Urothelium cell line (cell line): ENCODE measurements around the gene SYTL3.

Experiments used
- DNase-seq: peaks from one replicate; pipeline ENCODE4 v3.0.0; 2011; ENCODE audit warnings: low spot score, mixed read lengths
- FAIRE-seq: peaks from 2 replicates; lab custom pipeline; 2011; peaks lifted over from hg19 to GRCh38; lab: Jason Lieb, UNC

Gene SYTL3

DNA sequence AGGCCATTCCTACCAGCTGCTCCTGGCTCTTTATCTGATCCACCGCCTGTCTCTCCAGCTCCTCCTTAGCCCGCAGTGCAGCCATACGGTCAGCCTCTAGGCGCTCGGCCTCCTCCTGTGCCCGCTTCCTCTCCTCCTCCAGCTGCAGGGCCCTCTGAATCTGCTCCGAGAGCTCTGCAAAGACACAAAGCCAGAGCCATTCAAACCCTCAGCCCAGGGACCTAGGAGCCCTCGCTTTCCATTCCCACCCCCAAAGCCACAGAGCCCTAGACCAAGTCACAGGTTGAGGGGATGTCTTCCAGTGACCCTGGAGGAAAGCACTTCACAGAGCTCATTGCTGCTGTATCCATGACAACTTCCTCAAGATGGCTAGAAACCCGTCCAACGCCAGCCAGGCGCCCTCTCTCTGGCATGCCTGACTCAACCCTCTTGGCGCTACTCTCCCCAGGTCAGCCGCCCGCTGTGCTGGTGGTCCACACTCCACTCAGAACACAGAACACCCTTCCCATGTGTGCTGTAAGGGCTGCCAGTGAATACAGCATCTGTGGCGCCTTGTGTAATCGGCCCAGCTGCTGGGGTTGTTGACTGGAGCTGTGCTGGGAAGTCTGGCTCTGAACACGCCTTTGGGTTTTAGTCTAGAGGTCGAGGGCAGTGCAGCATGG, 120.0 kb downstream of the SYTL3 start:
- FAIRE-seq = no peak
- no peak for DNase-seq

DNA sequence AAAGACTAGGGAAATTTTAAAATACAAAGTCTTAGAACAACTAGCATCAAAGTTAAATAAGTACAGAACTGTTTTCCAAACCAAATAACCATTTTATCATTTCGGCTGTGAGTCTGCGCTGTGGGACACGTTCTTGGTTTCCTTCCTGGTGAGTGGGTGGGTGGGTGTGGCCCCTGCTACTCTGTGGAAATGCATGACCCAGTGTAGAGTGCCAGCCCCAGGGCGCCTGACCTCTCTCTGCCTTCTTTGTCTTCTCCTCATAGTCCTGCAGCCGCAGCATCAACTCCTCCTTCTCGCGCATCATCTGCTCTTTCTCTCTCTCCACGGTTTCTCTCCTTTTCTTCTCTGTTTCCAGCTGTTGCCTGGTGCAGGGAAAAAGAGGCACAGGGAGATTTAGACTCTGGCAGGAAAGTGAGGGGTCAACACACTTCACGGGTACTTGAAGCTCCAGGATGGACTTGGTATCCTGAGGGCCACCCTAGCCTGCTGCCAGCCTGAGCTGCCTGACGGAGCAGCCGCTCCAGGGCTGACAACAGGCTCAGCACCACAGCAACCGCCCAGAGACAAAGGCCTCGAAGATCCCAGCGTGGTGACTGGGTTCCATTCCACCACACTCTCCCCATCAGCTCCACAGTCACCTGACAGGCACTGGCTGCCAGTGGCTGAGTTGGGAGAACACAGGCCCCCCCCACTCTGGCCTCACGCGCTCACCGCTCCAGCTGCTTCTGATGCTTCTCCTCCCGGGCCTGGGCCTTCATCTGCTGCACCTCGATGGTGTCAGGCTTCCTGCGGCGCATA, 120.9 kb downstream of the SYTL3 start:
- FAIRE-seq (no peak), DNase-seq (no peak)

GRCh38 chr6:158771399-158772152, 121.7 kb downstream of the SYTL3 start:
- FAIRE-seq = no peak

DNA sequence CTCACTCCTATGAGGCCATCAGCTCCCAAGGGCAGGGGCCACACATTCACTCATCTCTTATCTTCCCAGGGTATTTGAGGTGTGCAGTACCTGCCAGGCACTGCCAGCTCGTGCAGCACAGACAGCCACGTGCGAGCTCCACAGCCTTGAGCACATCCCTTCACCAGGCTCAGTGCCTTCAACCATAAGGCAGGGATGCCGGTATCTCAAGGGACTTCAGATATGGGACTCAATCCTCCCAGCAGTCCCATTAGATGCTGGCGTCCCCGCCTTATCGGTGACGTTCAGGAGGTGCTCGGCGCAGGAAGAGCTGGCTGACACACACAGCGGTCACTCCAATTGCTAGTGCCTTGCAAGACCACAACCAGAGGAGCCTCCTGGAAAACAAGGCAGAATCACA, 122.3 kb downstream of the SYTL3 start:
- DNase-seq (no peak), FAIRE-seq (no peak)

More at GRCh38 chr6:158771399-158772152, 121.7 kb downstream of the SYTL3 start:
- no peak for DNase-seq

GRCh38 chr6:158772851-158773371, 123.1 kb downstream of the SYTL3 start:
- FAIRE-seq (no peak), DNase-seq (no peak)

DNA sequence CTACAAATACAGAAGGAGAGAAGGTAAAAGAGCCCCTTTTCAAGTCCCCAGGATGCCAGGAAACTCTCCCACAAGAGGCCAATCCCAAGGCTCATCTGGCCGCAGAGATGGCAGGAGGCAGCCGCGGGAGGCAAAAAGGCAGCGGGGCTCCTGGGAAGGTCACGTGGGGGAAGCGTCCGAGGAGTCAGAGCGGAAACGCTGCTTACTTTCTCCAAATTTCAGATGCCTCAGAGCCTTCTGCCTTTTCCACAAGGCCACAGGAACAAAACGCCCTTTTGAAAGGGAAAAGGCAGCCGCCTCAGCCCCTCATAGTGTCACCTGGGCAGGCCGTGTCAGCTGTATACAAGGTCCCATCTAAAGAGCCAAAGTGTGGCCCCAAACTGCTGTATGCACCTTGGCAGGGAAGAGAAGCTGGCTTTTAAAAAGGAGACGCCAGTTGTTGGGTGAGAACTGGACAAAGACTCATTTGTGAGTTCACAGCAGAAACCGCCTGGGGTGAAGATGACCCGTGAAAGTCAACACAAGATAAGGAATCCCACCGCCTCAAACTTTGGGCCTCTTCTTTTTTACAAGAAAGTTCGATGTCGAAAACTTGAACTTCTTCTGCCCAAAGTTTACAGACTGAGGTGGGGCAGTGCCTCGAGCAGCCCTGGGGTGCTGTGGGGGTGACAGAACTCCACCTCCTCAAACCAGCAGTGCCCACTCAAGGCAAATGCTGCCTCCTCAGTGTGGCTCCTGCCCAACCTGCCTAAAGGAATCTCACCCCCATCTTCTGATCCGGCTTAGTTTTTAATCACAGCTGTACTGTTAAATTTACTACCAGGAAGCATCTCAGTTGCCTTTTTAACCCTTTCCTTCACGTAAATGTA, 124.0 kb downstream of the SYTL3 start:
- DNase-seq (no peak), FAIRE-seq (no peak)

DNA sequence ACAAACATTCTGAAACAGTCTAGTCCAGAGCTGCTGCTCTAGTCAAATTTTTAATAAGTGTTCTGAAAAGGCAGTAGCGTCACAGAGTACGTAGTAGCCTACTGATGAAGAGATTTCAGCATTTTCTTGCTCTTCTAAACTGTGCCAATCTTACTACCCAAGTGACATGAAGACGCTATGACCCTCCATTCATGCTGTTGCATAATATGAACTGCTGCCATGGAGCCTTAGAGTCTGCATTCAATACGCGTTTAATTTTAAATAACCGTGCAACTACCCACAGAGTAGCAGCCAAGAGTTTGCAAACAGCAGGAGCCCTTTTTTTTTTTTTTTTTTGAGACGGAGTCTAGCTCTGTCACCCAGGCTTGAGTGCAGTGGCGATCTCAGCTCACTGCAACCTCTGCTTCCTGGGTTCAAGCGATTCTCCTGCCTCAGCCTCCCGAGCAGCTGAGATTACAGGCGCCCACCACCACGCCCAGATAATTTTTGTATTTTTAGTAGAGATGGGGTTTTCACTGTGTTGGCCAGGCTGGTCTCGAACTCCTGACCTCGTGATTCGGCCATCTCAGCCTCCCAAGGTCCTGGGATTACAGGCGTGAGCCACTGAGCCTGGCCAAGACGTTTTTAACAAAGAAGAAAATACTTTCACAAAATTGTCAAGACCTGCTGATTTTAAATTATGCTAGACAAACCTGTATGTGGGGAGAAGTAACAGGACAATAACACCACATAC, 125.0 kb downstream of the SYTL3 start:
- DNase-seq (no peak), FAIRE-seq (no peak)

- no peak for DNase-seq
These were observed 126.0 kb downstream of the SYTL3 start for GRCh38 chr6:158775832-158776231.

GRCh38 chr6:158776737-158777136, 126.9 kb downstream of the SYTL3 start:
- DNase-seq (no peak), FAIRE-seq (no peak)

More at GRCh38 chr6:158775832-158776231, 126.0 kb downstream of the SYTL3 start:
- no peak for FAIRE-seq

- DNase-seq (no peak), FAIRE-seq (no peak)
These were observed 127.7 kb downstream of the SYTL3 start for GRCh38 chr6:158777510-158777909.

DNA sequence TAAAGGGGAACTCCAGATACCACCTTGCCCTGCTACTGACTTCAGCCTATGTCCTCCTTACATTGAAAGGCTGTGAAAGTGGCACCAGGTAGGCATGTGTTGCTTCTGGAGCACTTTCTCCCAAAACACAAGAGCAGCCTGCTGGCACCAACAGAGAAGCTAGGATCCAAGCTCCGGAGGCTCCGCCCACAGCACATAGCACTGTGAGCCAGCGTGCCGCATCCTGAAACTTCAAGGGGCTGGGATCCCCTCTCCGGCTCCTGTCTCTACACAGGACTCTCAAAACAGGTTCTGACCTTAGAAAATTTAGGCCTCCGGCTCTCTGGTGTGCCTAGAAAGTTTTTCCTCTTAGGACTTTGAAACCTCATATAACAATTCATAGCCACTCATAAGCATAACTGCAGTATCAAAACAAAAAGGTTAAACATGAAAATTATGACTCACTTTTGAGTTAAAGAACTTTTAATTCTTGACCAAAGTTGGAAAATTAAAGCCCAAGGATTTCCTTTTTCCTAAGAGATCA, 128.2 kb downstream of the SYTL3 start:
- no peak for DNase-seq
- FAIRE-seq = no peak

DNA sequence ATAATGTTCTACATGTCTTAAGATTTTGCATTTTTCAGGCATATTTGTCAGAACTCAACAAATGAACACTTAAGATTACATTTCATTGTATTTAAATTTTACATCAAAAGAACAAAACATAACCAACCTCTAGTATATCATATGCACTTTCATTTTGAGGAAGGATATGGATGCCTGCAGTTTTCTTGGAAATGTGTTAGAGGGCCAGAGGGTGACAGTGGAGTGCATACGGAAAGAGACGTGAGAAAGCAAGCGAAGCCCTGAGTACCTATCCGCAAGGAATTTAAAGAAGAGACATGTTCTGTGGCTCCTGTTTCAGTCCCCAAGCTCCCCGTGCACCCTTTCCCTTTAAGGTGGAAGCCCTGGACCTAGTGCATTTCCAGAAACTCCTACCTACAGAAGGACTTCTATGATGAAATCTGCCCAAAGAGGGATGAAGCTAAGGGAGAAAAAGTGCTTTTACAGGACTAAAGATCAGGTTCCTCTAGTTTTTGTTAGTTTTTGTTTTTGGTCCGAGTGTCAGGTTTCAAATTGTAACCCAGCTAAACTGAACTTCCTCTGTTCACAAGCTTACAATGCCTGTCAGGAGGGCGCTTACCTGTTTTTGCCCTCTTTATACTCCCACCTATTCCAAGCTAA, 130.5 kb downstream of the SYTL3 start:
- no peak for FAIRE-seq
- DNase-seq = no peak

DNA sequence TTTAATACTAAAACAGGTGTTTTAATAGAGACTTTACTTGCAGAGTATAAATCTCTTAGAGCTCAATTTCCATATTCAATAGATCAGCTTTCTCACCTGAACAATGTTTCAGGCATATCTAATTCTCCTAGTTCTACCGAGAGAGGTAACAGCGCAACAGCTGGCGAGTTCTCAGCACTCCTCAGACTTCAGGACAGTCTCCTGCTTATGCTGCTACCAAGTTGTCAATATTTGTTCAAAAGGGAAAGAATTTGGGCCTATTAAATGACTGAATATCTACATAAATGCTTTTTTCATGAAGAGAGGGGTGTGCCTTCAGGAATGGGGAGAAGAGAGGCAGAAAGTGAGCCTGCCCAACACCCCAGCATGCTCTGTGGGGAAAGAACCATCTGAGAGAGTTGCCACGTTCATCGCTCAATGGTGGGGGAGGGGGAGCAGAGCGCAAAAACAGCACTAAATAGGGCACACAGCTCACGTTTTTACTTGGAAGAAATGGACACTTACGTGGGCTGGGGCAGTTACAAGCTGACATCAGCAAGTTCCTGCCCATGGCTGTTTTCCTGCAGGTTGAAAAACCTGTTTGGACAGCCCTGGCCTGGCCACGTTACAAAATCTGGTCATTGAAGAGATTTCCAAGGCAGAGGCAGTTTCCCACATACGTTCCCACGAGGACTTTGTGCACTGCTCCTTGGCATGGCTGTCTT, 131.3 kb downstream of the SYTL3 start:
- no peak for FAIRE-seq
- DNase-seq = no peak

GRCh38 chr6:158781692-158782373, 132.0 kb downstream of the SYTL3 start:
- no peak for DNase-seq
- FAIRE-seq = no peak

DNA sequence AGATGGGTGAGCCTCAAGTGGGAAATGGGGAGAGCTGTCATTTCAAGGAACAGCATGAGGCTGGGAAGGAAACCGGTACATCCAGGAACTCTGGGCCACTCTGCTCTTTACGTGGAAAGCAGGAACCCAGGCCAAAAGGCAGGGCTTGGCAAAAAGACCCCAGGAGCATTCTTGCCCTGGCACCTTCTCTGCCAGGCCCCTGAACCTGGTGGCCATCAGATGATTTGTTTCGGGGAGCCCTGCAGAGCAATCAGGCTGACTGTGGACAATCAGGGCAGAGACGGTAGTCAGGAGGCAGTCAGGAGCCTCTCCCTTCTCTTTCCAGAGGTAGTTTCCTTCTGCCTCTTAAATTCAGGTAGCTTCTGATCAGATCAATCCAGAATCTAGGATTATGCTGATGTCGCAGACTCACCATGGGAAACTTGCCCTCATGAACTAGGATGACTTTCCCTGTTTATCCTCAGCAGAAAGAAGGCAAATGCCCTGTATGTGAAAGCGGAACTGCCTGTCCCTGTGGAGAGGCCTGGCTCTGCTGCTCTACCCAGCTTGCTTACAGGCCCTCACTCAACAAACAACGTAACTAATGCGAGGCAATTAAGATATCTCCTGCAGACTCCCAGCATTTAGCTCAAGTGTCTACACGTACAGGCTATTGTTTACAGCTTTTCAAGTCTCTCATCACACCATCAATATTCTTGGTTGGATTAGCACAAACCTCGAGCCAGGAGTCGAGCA, 132.7 kb downstream of the SYTL3 start:
- DNase-seq = no peak
- FAIRE-seq = no peak

DNA sequence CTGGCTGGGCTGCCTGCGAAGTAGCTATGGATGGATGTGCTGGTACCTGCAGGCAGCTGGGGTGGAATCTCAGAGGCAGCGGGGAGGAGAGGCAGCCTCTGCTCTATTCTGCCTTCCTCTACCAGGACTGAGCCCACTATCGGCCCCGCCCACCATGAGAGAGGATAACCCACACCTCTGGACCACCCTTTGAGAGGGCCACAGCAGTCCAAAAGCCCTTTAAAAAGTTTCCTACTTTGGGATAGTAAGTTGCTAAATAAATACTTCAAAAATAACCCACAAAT, 133.3 kb downstream of the SYTL3 start:
- FAIRE-seq (no peak), DNase-seq (no peak)

- DNase-seq (no peak), FAIRE-seq (no peak)
These were observed 134.0 kb downstream of the SYTL3 start for GRCh38 chr6:158783851-158784250.
